Activated naive CD4-positive, alpha-beta T cell treated with anti-CD3 and anti-CD28 coated beads, Interleukin-2, amount 10 ng/mL, durations not matched to agents 5 hours and 36 hours (primary cell): ENCODE data around the gene PANK3. TPM values are rescaled to one million over a fixed set of nuclear protein-coding genes. Genes with fewer than 3 reads are reported as not detected.

ENCODE experiments used
- microRNA-seq: library from miRNA; unstranded; fragments of <30 nt; microRNA quantifications from one replicate; pipeline ENCODE4 v1.2.0, GENCODE V29; 2022; ENCODE audit warnings: borderline microRNAs expressed, borderline replicate concordance
- total RNA-seq, 2 experiments: library from RNA; stranded (reverse); gene quantifications; one replicate each; pipeline ENCODE4 v1.2.3, GENCODE V29; 2021

PANK3 gene
- 10 to 100 TPM; 56.0 to 69.3 TPM for total RNA-seq

DNA sequence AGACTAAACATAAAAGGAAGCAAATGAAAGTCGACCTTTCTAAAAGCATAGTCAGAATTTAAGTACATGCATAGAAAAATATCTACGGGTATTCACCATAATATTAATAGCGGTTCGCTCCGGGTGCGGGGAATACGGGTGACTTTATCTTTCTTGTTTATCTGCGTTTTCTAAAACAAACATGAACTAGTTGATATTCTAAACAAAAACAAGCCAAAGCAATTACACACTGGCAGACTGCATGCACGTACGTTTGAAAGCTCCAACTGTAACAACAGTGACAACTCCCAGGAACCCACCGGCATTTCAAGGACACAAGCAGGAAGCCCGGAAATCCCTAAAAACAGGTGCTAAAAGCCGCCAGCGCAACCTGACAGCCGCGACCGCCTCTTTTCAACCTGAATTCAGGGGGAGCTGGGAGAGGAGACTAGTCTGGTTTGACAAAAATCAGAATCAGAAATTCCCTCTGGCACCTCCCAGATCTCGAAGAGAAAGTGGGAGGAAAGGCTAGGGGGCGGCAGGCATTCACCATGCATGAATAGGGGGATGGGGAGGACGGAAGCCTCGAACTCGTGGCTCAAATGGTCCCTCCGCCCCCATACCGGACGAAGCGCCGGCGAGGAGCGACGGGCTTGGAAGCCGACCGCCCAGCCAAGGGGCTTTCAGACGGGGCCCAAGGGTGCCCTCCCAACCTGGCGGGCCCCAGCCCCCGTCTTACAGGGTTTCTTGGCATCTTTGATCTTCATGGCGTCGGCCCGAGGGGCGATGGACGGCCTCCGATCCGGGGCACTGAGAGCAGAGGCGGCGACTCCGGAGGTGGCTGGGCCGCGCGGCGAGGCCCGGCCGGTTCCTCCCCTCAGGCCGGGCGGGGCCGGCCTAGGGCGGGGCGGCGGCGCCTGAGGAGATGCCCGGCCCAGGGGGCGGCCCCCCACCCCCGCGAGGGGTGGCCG, at the start of gene PANK3:
Gene PANK3, minus strand, starts transcription at position 831 of the 950 bp plus-strand sequence. Its CDS starts 85 bp downstream, at position 746.

DNA sequence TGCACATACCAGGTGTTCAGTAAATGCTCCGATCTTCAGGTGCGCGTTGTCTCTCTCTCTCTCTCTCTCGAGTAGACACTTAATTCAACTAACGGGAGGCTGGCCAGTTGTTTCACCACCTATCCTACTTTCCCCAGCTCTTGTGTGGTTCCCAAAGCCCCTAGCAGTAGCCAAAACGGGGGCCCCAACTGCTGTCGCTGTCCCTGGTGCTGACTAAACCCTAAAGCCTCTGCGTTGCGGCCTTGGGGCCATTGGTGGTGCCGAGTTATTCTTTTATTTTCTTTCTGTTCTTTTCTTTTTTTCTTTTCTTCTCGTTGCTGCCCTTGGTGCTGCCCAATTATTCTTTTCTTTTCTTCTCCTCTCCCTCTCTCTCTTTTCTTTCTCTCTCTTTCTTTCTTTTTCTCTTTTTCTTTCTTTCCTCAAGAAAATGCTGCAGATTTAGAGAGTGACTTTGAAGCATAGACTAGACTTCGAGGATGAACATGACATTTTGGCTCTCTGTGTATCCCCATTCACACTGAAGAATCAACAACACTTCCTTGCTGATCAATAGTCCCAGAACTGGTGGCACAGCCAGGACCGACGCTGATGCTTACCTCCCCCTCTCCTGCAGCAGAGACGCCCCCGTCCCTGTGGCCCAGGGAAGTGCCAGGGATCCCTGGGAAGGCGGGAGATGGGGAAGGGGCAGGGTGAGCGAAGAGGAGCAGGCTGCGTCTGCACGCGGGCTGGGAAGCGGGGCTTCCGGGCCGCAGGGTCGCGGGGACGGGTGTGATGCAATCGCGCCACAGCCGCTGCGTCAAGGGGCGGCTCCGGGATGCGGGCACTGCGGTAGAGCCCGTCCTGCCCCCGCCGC, 50.4 kb downstream of the PANK3 start, which contains the start of gene FBLL1:
Gene FBLL1, plus strand, starts transcription at position 785 of the 853 bp plus-strand sequence. CDS start 200 bp downstream, outside the sequence.

Small RNAs within 50 kb of the gene (microRNA-seq; reads per million reads assigned to microRNA genes)
- not detected for gene MIR103A1
- gene MIR103B1: not detected

Other genes starting within 250 kb of the PANK3 start
- gene RARS1, start 92.9 kb downstream of the PANK3 start, total RNA-seq: 10 to 100 TPM; 66.1 to 68.2 TPM
- under 1 TPM in 1 of 2 experiments, not detected in 1; 0.30 TPM for gene FBLL1, start 50.1 kb downstream of the PANK3 start, total RNA-seq